Subcutaneous adipose tissue (tissue), 4 donors: Measurements from ENCODE around the gene IL1RAPL2. TPM values are rescaled to one million over a fixed set of nuclear protein-coding genes. Genes with fewer than 3 reads are reported as not detected.

ENCODE experiments used
- CTCF ChIP-seq: fragments of 450-650 bp; IDR thresholded peaks from one replicate; pipeline ENCODE4 v1.5.1; 2016; ENCODE audit warnings: low read depth, mild to moderate bottlenecking, control low read depth, antibody characterized with exemption, moderate library complexity
- total RNA-seq, 4 donors: library from RNA; depleted of rRNA; stranded (reverse); fragments of >200 nt; gene quantifications; one replicate each; pipeline ENCODE4 v1.1.0, GENCODE V29; 2016

The IL1RAPL2 gene
- total RNA-seq, 4 donors from 2014 or later = 0.17 TPM; not detected in 3

DNA sequence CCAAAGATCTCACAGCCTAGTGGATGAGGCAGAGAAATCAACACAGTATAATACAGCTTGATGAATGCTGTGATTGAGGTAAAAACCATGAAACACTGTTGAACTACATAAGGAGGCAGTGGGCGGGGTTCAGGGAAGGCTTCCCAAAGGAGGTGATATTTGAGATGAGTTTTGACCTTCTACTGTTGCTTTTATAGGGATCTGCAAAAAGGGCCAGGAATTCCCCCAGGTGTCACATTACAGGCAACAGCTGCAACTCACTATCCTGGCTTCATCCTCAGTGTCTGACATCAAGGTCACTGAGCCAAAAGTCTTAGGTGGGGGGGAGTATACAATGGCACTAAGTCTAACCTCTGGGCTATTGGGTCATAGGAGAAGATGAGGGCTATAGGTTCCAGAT, 1070.7 kb downstream of the IL1RAPL2 start:
- TF ChIP-seq CTCF = no peak

DNA sequence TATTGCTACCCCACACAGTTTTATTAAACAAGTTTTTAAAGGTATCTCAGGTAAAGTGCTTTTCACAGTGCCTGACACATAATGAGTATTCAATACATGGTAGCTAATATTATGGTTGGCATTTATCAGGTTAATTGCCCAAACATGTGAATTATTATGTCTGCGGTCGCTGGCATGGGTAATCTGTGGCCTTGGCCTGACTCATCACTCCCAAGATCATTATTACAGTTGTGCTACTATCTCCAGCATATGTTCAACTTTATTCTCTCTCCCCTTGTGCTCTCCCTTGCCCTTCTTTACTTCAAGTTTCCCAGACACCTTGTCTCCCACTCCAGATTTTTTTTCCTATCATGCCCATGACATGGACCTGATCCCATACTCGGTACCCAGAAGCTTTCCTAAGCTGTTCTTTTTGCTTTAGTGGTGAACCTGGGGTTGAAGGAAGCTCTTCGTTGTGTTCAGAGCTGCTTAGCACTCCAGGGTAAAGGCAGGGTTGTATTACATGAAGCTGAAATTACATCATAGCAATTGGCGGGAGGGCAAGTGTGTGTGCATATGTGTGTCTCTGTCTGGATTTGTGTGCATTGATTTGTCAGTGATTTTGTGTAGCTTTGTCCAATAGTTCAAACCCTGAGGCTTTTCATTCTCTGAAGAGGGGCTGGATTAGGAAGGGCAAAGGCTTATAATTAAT, 1079.8 kb downstream of the IL1RAPL2 start:
- no peak for TF ChIP-seq CTCF

GRCh38 chrX:105646592-105647372, 1080.8 kb downstream of the IL1RAPL2 start:
- TF ChIP-seq CTCF = no peak

- TF ChIP-seq CTCF = no peak
Observed at GRCh38 chrX:105647749-105648148, 1081.8 kb downstream of the IL1RAPL2 start.

GRCh38 chrX:105648732-105649131, 1082.7 kb downstream of the IL1RAPL2 start:
- no peak for TF ChIP-seq CTCF

- TF ChIP-seq CTCF = no peak
Observed at GRCh38 chrX:105650577-105650976, 1084.6 kb downstream of the IL1RAPL2 start.

GRCh38 chrX:105650986-105651385, 1085.0 kb downstream of the IL1RAPL2 start:
- TF ChIP-seq CTCF = no peak
